ENCODE results near the gene BCS1L.

Gene BCS1L, protein sequence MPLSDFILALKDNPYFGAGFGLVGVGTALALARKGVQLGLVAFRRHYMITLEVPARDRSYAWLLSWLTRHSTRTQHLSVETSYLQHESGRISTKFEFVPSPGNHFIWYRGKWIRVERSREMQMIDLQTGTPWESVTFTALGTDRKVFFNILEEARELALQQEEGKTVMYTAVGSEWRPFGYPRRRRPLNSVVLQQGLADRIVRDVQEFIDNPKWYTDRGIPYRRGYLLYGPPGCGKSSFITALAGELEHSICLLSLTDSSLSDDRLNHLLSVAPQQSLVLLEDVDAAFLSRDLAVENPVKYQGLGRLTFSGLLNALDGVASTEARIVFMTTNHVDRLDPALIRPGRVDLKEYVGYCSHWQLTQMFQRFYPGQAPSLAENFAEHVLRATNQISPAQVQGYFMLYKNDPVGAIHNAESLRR

DNA sequence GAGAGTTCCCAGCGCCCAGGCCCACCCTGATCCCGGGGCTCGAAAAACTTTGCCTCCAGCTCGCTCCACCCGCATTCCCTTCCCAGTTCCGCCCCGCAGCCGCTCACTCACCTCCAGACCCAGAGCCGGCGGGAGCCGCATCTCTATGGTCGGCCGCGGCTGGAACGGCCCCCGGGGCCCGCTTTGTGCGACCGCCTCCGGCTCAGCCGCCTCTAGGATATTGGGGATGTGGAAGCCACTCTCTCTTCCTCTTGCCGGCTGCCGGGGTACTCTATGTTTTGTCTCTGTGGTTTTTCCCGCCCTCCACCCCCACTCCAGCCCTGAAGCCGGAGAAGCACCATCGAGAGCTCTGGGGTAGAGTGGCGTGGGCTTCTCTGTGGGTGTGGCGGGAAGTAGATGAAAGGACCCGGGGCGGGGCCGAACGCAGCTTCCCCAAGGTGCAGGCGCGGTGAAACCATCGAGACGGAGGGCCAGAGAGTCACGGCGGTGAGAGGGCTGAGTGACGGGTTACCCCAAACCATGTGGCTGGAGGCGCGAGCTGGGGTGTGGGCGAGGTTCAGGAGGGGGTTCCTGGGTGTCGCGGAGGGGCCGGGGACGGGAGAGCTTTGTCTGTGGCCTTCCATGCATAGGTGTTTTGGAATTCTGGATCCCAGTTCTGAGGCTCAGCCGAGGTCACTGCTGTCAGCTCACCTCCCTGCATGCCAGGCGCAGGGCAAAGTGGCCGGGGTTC, at the start of gene BCS1L, which contains the start of gene ZNF142:
Gene BCS1L, plus strand, starts transcription at position 426 of the 730 bp plus-strand sequence. CDS start 1,305 bp downstream, outside the sequence.
Gene ZNF142, minus strand, starts transcription at position 366 of the 730 bp plus-strand sequence. CDS start 3,194 bp downstream, outside the sequence.
- peak; percentile 96 for DNase-seq

DNA sequence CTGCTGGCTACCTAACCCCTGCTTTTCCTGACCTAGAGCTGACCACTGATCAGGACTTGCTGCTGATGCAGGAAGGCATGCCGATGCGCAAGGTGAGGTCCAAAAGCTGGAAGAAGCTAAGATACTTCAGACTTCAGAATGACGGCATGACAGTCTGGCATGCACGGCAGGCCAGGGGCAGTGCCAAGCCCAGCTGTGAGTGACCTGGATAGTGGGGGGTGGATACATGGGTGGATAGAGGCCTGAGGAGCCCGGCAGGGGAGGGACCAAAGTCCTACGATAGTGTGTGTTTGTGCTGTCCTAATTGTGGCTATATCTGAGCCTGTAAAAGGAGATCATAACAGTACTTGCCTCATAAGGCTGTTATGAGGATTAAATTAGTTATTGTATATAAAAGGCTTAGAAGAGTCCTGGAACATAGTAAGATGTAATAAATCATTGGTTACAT, 43.6 kb upstream of the BCS1L start:
- no peak for DNase-seq

- DNase-seq, result no peak
Observed at GRCh38 chr2:218618102-218618860, 41.2 kb upstream of the BCS1L start.

GRCh38 chr2:218621007-218621406, 38.5 kb upstream of the BCS1L start:
- DNase-seq, result no peak

- no peak for DNase-seq
Observed at GRCh38 chr2:218622606-218623365, 36.7 kb upstream of the BCS1L start.

DNA sequence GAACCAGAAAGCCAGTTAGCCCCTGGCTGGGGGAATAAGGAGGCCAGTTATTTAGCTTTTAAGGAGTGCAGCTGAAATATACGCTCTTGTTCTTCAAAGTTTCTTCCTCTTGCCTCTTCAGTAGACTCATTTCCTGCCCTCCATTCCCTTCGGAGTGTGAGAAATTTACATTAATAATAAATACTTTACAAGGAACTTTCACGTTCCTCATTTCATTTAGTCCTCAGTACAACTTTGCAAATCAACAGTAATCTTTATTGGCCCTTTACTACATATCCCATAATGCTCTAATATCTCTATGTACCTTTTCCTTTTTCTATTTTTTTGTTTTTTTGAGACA, 36.1 kb upstream of the BCS1L start:
- DNase-seq, result no peak

DNA sequence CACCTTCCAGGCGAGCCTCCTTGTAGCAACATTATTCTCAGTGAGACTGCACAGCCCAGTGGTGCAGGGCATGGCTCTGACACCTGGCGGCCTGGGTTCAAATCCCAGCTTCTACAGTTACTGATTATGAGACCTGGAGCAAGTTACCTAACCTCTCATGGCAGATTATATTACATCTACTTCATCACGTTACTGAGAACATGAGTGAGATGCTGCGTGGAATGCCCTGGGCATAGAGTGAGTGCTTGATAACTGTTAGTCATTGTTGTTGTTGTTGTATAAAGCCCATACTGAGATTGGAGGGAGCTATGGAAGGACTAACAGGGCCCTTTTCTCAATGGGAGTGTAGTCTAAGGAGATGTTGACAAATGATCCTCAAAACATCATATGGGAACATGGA, 33.1 kb upstream of the BCS1L start:
- no peak for DNase-seq

- DNase-seq, result no peak
Observed at GRCh38 chr2:218627939-218628338, 31.5 kb upstream of the BCS1L start.

DNA sequence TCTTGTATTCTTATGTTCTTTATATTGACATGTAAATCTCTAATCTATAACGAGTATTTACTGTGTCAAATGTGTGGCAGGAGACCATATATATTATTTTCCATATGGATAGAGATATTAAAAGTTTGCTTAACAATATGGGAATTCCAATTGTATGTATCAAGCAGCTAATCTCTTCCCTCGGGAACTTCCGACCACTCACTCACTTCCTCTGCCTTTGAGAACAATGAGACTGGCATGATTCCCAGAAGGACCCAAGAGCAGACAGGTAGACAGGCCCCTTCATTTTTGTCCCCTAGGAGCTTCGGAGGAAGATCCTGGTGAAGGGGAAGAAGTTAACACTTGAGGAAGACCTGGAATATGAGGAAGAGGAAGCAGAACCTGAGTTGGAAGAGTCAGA, 27.6 kb upstream of the BCS1L start:
- no peak for DNase-seq

DNA sequence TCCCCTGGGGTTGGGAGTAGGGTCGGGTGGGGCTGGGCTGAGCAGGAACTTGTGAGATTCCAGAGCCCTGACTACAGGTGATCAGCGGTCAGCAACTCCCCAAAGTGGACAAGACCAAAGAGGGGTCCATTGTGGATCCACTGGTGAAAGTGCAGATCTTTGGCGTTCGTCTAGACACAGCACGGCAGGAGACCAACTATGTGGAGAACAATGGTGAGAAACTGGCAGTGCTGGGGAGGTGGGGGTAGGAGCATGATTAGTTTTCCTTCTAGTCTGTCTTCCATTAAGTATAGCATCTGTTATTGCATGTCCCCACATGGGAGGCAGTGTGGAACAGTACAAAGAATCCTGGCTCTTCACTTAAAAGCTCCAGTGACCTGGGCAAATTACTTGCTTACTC, 23.8 kb upstream of the BCS1L start:
- no peak for DNase-seq

- DNase-seq, result no peak
Observed at GRCh38 chr2:218638372-218638771, 21.1 kb upstream of the BCS1L start.

DNA sequence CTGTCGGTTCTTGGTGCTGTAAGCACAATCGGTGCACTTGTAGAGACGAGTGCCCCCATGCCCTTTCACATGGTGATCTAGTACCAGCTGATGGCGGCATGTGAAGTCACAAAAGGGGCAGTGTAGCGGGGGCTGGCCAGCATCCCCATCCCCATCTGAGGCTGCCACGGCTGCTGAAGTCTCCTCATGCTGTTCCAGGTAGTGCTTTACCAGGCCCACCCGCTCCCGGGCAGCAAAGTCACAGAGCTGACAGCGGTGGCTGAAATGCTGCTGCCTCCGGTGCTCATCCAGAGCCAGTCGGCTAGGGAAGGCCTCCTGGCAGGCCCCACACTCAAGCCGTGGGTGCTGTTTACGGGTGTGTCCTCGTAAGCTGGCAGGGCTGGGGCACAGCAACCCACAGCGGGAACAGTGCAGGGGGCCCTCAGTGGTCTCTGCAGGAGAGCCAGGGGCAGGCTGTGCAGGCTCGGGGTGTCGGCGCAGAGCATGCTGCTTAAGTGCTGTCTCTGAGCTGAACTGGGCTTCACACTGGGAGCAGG, 17.3 kb upstream of the BCS1L start:
- no peak for DNase-seq

- DNase-seq, result no peak
Observed at GRCh38 chr2:218642786-218643185, 16.7 kb upstream of the BCS1L start.

DNA sequence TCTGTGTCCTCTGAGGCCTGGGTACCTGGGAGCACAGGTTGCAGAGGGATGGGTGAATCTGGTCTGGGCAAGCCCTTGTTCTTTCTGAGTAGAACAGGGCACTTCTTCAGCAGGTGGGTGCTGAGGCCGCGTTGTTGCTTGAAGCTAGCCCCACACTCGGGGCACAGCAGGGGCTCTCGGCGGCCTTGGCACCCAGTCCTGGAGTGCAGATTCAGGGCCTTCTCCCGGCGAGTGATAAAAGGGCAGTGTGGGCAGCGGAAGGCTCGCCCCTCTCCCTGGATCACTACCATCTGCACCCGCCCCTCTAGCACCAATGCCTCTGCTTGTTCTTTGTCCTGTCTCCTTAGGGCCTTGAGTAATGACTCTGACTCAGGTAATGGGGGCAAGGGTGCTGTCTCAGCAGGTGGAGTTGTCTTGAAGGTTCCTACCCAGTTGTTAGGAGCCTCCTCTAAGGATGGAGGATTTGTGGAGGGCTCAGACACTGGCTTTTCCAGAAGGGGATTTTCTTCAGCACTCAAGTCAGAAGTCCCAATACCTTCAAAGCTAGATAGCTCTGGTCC, 15.7 kb upstream of the BCS1L start:
- no peak for DNase-seq

DNA sequence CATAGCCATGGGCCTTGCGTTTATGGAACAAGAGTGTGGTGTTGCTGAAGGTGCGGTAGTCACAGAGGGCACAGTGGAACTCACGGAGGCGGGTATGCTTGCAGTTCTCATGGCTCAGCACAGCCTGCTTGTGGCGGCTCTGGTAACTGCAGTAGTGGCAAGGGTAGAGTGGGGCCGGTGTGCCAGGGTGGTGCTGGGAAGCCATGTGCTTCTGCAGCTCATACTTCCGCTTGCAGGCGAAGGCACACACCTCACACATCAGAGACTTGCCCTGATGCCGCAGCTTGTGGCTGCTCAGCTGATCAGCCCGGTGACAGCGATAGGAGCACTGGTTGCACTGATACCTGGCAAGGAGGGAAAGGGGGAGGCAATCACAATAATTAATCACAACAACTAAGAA, 14.8 kb upstream of the BCS1L start:
- no peak for DNase-seq

DNA sequence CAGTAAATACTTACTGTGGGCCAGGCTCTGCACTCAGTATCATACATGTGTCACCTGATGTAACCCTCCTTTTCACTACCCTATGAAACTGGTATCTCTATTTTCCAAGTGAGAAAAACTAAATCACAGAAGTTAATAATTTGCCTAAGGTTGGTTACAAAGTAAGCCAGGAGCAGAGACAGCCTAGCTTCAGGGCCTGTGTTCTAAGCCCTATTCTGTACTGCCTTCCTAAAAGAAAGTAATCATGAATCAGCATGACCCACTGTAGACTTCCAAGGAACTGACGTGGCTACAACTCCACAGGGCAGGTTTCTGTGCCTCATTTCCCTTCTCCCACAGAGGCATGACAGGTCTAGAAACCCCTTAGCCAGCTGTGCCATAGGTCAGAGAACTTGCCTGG, 14.4 kb upstream of the BCS1L start:
- DNase-seq, result no peak

GRCh38 chr2:218648088-218648786, 11.2 kb upstream of the BCS1L start:
- no peak for DNase-seq

- DNase-seq, result no peak
Observed at GRCh38 chr2:218648787-218649100, 10.7 kb upstream of the BCS1L start.

DNA sequence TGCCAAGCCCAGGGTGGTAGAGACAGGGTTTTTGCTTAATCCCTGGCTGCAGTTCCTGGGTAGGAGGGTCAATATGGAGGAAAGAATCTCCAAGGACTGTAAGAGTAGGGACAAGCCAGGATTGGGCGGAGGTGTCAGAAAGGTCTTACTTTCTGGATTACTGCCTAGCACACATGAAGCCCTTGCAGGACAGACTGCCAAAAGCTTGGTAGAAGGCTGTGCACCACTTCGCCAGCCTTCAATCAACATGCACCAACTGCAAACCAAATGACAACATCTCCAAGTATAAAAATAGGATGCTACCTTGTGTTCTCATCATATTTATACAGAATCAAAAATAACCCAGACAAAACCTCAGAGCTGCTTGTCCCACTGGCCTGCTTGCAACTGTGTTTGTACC, 3.7 kb upstream of the BCS1L start:
- DNase-seq, result no peak

GRCh38 chr2:218658671-218659257, 719 bp upstream of the BCS1L start:
- peak; percentile 79 for DNase-seq

- no peak for DNase-seq
Observed at GRCh38 chr2:218659988-218660358, 490 bp downstream of the BCS1L start.

All from activated CD8-positive, alpha-beta memory T cell treated with anti-CD3 and anti-CD28 coated beads, Interleukin-2, amount 50 U/mL, for 48 hours (primary cell).